GM23248 (cell line): Measurements from ENCODE around the gene CEMIP2. TPM values are rescaled to one million over a fixed set of nuclear protein-coding genes. Genes with fewer than 3 reads are reported as not detected.

Experiments
- DNase-seq: peaks from one replicate; pipeline ENCODE4 v3.0.0-alpha.2; 2015
- H2AFZ ChIP-seq: fragments of 200-600 bp; sonication (generic); 2 replicates; pipeline ENCODE4 v1.6.1; 2016; ENCODE audit warnings: antibody characterized with exemption
- H3F3A ChIP-seq: fragments of 200-600 bp; sonication (generic); 2 replicates; pipeline ENCODE4 v1.6.1; 2016; ENCODE audit warnings: mild to moderate bottlenecking, antibody characterized with exemption, mixed run types; ENCODE audit not compliant: insufficient read depth
- H3K27ac ChIP-seq: fragments of 200-600 bp; sonication (generic); 2 replicates; pipeline ENCODE4 v1.5.1; 2016; ENCODE audit warnings: mild to moderate bottlenecking
- H3K27me3 ChIP-seq: fragments of 200-600 bp; sonication (generic); replicated peaks from 2 replicates; pipeline ENCODE4 v1.6.1; 2016; ENCODE audit warnings: mild to moderate bottlenecking; ENCODE audit not compliant: insufficient read depth
- H3K36me3 ChIP-seq: fragments of 200-600 bp; sonication (generic); 2 replicates; pipeline ENCODE4 v1.6.1; 2016; ENCODE audit warnings: low read depth, mild to moderate bottlenecking
- H3K4me1 ChIP-seq: fragments of 200-600 bp; sonication (generic); 2 replicates; pipeline ENCODE4 v1.6.1; 2016; ENCODE audit warnings: mild to moderate bottlenecking; ENCODE audit not compliant: insufficient read depth
- H3K4me2 ChIP-seq: fragments of 200-600 bp; sonication (generic); one replicate; pipeline ENCODE4 v1.6.1; 2016; ENCODE audit warnings: mild to moderate bottlenecking; ENCODE audit not compliant: unreplicated experiment
- H3K4me3 ChIP-seq: fragments of 200-600 bp; sonication (generic); 2 replicates; pipeline ENCODE4 v1.5.1; 2016; ENCODE audit warnings: mild to moderate bottlenecking
- H3K79me2 ChIP-seq: fragments of 200-600 bp; sonication (generic); 2 replicates; pipeline ENCODE4 v1.6.1; 2016; ENCODE audit warnings: mild to moderate bottlenecking; ENCODE audit not compliant: insufficient read depth
- H3K9ac ChIP-seq: fragments of 200-600 bp; sonication (generic); 2 replicates; pipeline ENCODE4 v1.6.1; 2016; ENCODE audit warnings: mild to moderate bottlenecking
- H3K9me2 ChIP-seq: fragments of 200-600 bp; sonication (generic); 2 replicates; pipeline ENCODE4 v1.6.1; 2016; ENCODE audit warnings: mixed run types, mild to moderate bottlenecking, moderate library complexity; ENCODE audit not compliant: insufficient read depth
- H3K9me3 ChIP-seq: fragments of 200-600 bp; sonication (generic); one replicate; pipeline ENCODE4 v1.6.1; 2017; ENCODE audit warnings: low read depth
- H4K20me1 ChIP-seq: fragments of 200-600 bp; sonication (generic); 2 replicates; pipeline ENCODE4 v1.6.0; 2016; ENCODE audit not compliant: insufficient read depth
- EZH2 ChIP-seq: fragments of 200-600 bp; sonication (generic); IDR thresholded peaks from 2 replicates; pipeline ENCODE4 v1.6.1; 2018; ENCODE audit warnings: antibody characterized with exemption, mild to moderate bottlenecking; ENCODE audit not compliant: insufficient read depth, poor library complexity, severe bottlenecking
- EZH2phosphoT487 ChIP-seq: fragments of 200-600 bp; sonication (generic); IDR thresholded peaks from 2 replicates; pipeline ENCODE4 v1.6.1; 2018; ENCODE audit warnings: antibody characterized with exemption, moderate library complexity, mild to moderate bottlenecking, low read depth; ENCODE audit not compliant: insufficient read depth
- WGBS, 2 experiments: methylation state at CpG; one replicate each; pipeline ENCODE4 v1.1.6; 2015 to 2017; ENCODE audit warnings: low lambda C conversion rate in 2 of 2, low coverage in 1 of 2; ENCODE audit errors: missing lambda C conversion rate in 2 of 2; 5-methylcytosine and 5-hydroxymethylcytosine counted together
- in situ Hi-C: fragments of 300-500 bp; cut with MboI; formaldehyde crosslinking; loops from 2 replicates; pipeline ENCODE4 v1.15.0; 2020
- polyA plus RNA-seq: library from polyadenylated mRNA; unstranded; fragments of >200 nt; fragmentation: Nextera tagmentation; extraction: Ambion mirVana; gene quantifications from 2 replicates; pipeline ENCODE4 v1.2.1, GENCODE V29; 2016
- total RNA-seq: library from RNA; depleted of rRNA; stranded (reverse); fragments of >200 nt; shearing (Covaris generic); gene quantifications from 2 replicates; pipeline ENCODE4 v1.2.3, GENCODE V29; 2014

The CEMIP2 gene
- total and polyA plus RNA-seq, 2 experiments from 2014 or later, result 12.7 to 40.4 TPM

DNA sequence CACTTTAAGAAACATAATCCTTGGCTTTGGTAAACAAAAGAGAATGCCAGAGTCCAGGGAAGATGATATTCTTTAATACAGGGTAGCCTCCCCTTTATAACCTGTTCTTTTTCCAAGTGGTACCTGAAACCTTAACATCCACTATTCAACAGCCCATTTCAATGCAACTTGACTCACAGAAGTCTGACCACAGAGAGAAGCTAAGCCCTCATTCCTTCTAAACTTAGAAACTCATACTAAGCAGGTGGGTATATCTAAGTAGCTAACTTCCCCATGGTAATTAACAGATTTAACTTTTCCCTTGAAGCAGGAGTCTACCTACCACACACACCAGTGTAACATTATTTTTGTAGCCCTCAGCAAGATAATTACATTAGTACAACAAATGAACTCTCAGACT is 91.9 kb downstream of the CEMIP2 start:
- in situ Hi-C loops, result no loop called here
- TF ChIP-seq EZH2, result no peak
- TF ChIP-seq EZH2phosphoT487, result no peak

GRCh38 chr9:71675857-71676165 is 92.5 kb downstream of the CEMIP2 start:
- Histone ChIP-seq H3K9me3 (no peaks in the 10 kb centered on the region), H2AFZ (no peak overlapping the region)
- in situ Hi-C loops, result no loop called here

More for the DNA sequence above, 91.9 kb downstream of the CEMIP2 start:
- Histone ChIP-seq H3K27me3 (no peaks in the 10 kb centered on the region), H3K36me3 (no peaks in the 10 kb centered on the region), H3K9me3 (no peaks in the 10 kb centered on the region), H3F3A (peaks cover 47% of the 10 kb centered on the region), H4K20me1 (no peaks in the 10 kb centered on the region), H3K4me1 (peaks cover 39% of the 10 kb centered on the region), H3K27ac (no peak overlapping the region), H3K9me2 (no peaks in the 10 kb centered on the region), H2AFZ (no peak overlapping the region), H3K4me2 (no peak overlapping the region), H3K79me2 (no peaks in the 10 kb centered on the region), H3K9ac (no peak overlapping the region), H3K4me3 (no peak overlapping the region)
- no peak for DNase-seq

GRCh38 chr9:71675105-71675856 is 93.0 kb downstream of the CEMIP2 start:
- H3K79me2 ChIP-seq, result no peaks in the 10 kb centered on the region
- no peaks in the 10 kb centered on the region for H4K20me1 ChIP-seq
- H3K9me2 ChIP-seq, result no peaks in the 10 kb centered on the region
- H3K36me3 ChIP-seq, result no peaks in the 10 kb centered on the region
- H3K4me1 ChIP-seq, result peaks cover 27% of the 10 kb centered on the region
- 58 to 64% methylated on average over 3 of the region's 3 CpGs for WGBS, 2 experiments
- no peak overlapping the region for H2AFZ ChIP-seq
- in situ Hi-C loops, result no loop called here
- no peak overlapping the region for H3K4me3 ChIP-seq
- no peak overlapping the region for H3K27ac ChIP-seq
- TF ChIP-seq EZH2phosphoT487 (no peak), EZH2 (no peak)
- no peaks in the 10 kb centered on the region for H3K27me3 ChIP-seq
- peaks cover 35% of the 10 kb centered on the region for H3F3A ChIP-seq
- DNase-seq, result no peak
- no peaks in the 10 kb centered on the region for H3K9me3 ChIP-seq
- H3K9ac ChIP-seq, result no peak overlapping the region
- H3K4me2 ChIP-seq, result no peak overlapping the region

More at GRCh38 chr9:71675857-71676165, 92.5 kb downstream of the CEMIP2 start:
- H3K9me2 ChIP-seq, result no peaks in the 10 kb centered on the region
- H3K36me3 ChIP-seq, result no peaks in the 10 kb centered on the region
- H3K27me3 ChIP-seq, result no peaks in the 10 kb centered on the region
- peaks cover 32% of the 10 kb centered on the region for H3K4me1 ChIP-seq
- no peak overlapping the region for H3K4me2 ChIP-seq
- no peak overlapping the region for H3K27ac ChIP-seq
- no peak overlapping the region for H3K9ac ChIP-seq
- no peak for DNase-seq
- 91 to 97% methylated on average over 1 of the region's 1 CpG for WGBS, 2 experiments
- no peaks in the 10 kb centered on the region for H3K79me2 ChIP-seq
- no peaks in the 10 kb centered on the region for H4K20me1 ChIP-seq
- H3F3A ChIP-seq, result peaks cover 41% of the 10 kb centered on the region
- no peak for TF ChIP-seq EZH2phosphoT487
- no peak for TF ChIP-seq EZH2
- H3K4me3 ChIP-seq, result no peak overlapping the region

DNA sequence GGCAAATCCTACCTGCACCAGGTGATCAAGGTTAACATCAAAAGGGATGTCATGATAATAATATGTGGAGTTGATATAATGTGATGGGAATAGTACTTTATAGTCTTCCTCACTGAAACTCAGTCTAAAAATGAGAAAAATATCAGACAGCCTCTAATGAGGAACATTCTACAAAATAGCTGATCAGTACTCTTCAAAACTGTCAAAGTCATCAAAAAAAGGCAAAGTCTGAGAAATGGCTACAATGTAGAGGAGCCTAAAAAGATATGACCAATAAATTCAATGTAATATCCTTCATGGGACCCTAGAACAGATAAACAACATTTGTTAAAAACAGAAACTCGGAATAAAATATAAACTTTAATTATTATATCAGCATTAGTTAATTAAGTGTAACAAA is 95.7 kb downstream of the CEMIP2 start:
- no peaks in the 10 kb centered on the region for H4K20me1 ChIP-seq
- no peak for TF ChIP-seq EZH2
- no peak for TF ChIP-seq EZH2phosphoT487
- 97 to 100% methylated on average over 1 of the region's 1 CpG for WGBS, 2 experiments

More for the DNA sequence above, 95.7 kb downstream of the CEMIP2 start:
- Histone ChIP-seq H3K27ac (no peak overlapping the region), H3K79me2 (no peaks in the 10 kb centered on the region), H3K9me2 (no peaks in the 10 kb centered on the region), H3K4me2 (no peak overlapping the region), H3K27me3 (no peaks in the 10 kb centered on the region), H2AFZ (no peak overlapping the region), H3K4me1 (peaks cover under 1% of the 10 kb centered on the region), H3K36me3 (no peaks in the 10 kb centered on the region), H3K4me3 (no peak overlapping the region), H3K9me3 (no peaks in the 10 kb centered on the region), H3K9ac (no peak overlapping the region), H3F3A (peaks cover 8% of the 10 kb centered on the region; the same call in 1 of the 2 replicates)
- no peak for DNase-seq
- in situ Hi-C loops, result no loop called here
